WERI-Rb-1 (cell line): ENCODE results near the gene SHB.

Source experiments
- DNase-seq: peaks from one replicate; pipeline ENCODE4 v3.0.0-alpha.2; 2020
- H3K27ac ChIP-seq: fragments of 250-450 bp; sonication (Bioruptor Pico); 2 replicates; pipeline ENCODE4 v1.5.1; 2020; ENCODE audit warnings: mild to moderate bottlenecking, moderate library complexity
- H3K27me3 ChIP-seq: fragments of 250-450 bp; sonication (Bioruptor Pico); 2 replicates; pipeline ENCODE4 v1.5.1; 2021; ENCODE audit warnings: mild to moderate bottlenecking, low read depth, moderate library complexity; ENCODE audit not compliant: insufficient read depth, severe bottlenecking
- H3K36me3 ChIP-seq: fragments of 250-450 bp; sonication (Bioruptor Pico); 2 replicates; pipeline ENCODE4 v1.5.1; 2020; ENCODE audit warnings: mild to moderate bottlenecking, moderate library complexity
- H3K4me3 ChIP-seq: 2 replicates; pipeline ENCODE4 v1.5.1; 2011; ENCODE audit warnings: low read depth, mild to moderate bottlenecking, control low read depth, low read length
- H3K9me3 ChIP-seq: fragments of 250-450 bp; sonication (Bioruptor Pico); 2 replicates; pipeline ENCODE4 v1.5.1; 2021; ENCODE audit warnings: mild to moderate bottlenecking, moderate library complexity; ENCODE audit not compliant: severe bottlenecking
- CTCF ChIP-seq: IDR thresholded peaks from 2 replicates; pipeline ENCODE4 v1.5.1; 2011; ENCODE audit warnings: low read depth, mild to moderate bottlenecking, control low read depth, inconsistent platforms, low read length

Gene SHB

GRCh38 chr9:37971691-37972090, 97.3 kb downstream of the SHB start:
- no peak overlapping the region for H3K27ac ChIP-seq
- TF ChIP-seq CTCF, result no peak
- H3K9me3 ChIP-seq, result no peaks in the 10 kb centered on the region
- no peak overlapping the region for H3K4me3 ChIP-seq
- no peaks in the 10 kb centered on the region for H3K27me3 ChIP-seq
- DNase-seq, result no peak
- peaks cover 72% of the 10 kb centered on the region for H3K36me3 ChIP-seq

GRCh38 chr9:37971108-37971459, 97.9 kb downstream of the SHB start:
- no peak for DNase-seq
- no peaks in the 10 kb centered on the region for H3K9me3 ChIP-seq
- H3K4me3 ChIP-seq, result no peak overlapping the region
- no peak overlapping the region for H3K27ac ChIP-seq
- no peak for TF ChIP-seq CTCF
- H3K27me3 ChIP-seq, result no peaks in the 10 kb centered on the region
- peaks cover 73% of the 10 kb centered on the region for H3K36me3 ChIP-seq

- Histone ChIP-seq H3K27ac (no peak overlapping the region), H3K36me3 (peaks cover 78% of the 10 kb centered on the region), H3K27me3 (no peaks in the 10 kb centered on the region), H3K9me3 (no peaks in the 10 kb centered on the region), H3K4me3 (no peak overlapping the region)
- DNase-seq, result no peak
- TF ChIP-seq CTCF, result no peak
Observed at GRCh38 chr9:37970301-37971107, 98.5 kb downstream of the SHB start.

GRCh38 chr9:37969558-37970300, 99.3 kb downstream of the SHB start:
- Histone ChIP-seq H3K4me3 (no peak overlapping the region), H3K9me3 (no peaks in the 10 kb centered on the region), H3K27ac (no peak overlapping the region), H3K36me3 (peaks cover 76% of the 10 kb centered on the region), H3K27me3 (no peaks in the 10 kb centered on the region)
- TF ChIP-seq CTCF, result no peak
- DNase-seq, result no peak

GRCh38 chr9:37969130-37969529, 99.9 kb downstream of the SHB start:
- DNase-seq, result no peak
- Histone ChIP-seq H3K27me3 (no peaks in the 10 kb centered on the region), H3K4me3 (no peak overlapping the region), H3K36me3 (peaks cover 70% of the 10 kb centered on the region), H3K27ac (no peak overlapping the region), H3K9me3 (no peaks in the 10 kb centered on the region)
- no peak for TF ChIP-seq CTCF
